SK-N-MC (cell line): ENCODE data around the gene CDCA7L.

ENCODE experiments used
- EZH2 ChIP-seq: fragments of 200-600 bp; sonication (generic); IDR thresholded peaks from one replicate; pipeline ENCODE4 v1.6.1; 2017; ENCODE audit warnings: antibody characterized with exemption
- FOXP2 ChIP-seq: optimal IDR thresholded peaks from 2 replicates; pipeline ENCODE3; 2011; ENCODE audit warnings: mild to moderate bottlenecking, moderate library complexity; ENCODE audit not compliant: insufficient read depth; ENCODE audit errors: extremely low read length, control extremely low read depth
- POLR2AphosphoS5 ChIP-seq: IDR thresholded peaks from 2 replicates; pipeline ENCODE4 v1.6.1; 2012; ENCODE audit warnings: mild to moderate bottlenecking, low read depth, low read length, borderline replicate concordance

DNA sequence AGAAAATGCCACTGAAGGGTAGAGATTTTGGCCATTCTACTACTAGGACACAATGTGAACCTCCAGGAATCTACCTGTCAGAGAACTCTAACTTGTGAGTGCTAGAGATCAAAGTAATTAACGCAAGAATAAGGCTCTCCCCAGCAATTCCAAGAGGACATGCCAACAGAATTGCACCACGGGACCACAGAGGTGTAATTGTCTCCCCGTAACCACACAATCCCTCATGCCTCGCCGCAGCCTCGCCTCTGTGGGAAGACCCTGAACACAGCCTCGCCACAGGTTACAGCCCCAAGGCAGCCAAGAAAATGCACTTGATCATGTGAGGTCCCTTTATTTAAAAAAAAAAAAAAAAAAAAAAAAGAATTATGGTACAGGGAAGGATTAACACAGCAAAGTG lies 29.5 kb downstream of the CDCA7L start:
- no peak for TF ChIP-seq EZH2
- TF ChIP-seq POLR2AphosphoS5: no peak
- TF ChIP-seq FOXP2: no peak
